Daoy (cell line): Measurements from ENCODE around the gene KRTAP4-12. TPM values are rescaled to one million over a fixed set of nuclear protein-coding genes. Genes with fewer than 3 reads are reported as not detected.
"Not testable (repeated sequence)": the region's sequence is repeated elsewhere in the genome, so short reads cannot be mapped to it uniquely, and the experiment has no call there.

Experiments
- DNase-seq: peaks from one replicate; pipeline ENCODE4 v3.0.0-alpha.2; 2015; ENCODE audit warnings: low read depth
- total RNA-seq: library from RNA; depleted of rRNA; stranded (reverse); fragments of >200 nt; shearing (Covaris generic); gene quantifications from 2 replicates; pipeline ENCODE4 v1.2.3, GENCODE V29; 2014; rRNA removed

KRTAP4-12 gene
- total RNA-seq, 1 experiment from 2014 or later = not detected

- no peak for DNase-seq
Measured at GRCh38 chr17:41096055-41096454, 27.9 kb downstream of the KRTAP4-12 start.

DNA sequence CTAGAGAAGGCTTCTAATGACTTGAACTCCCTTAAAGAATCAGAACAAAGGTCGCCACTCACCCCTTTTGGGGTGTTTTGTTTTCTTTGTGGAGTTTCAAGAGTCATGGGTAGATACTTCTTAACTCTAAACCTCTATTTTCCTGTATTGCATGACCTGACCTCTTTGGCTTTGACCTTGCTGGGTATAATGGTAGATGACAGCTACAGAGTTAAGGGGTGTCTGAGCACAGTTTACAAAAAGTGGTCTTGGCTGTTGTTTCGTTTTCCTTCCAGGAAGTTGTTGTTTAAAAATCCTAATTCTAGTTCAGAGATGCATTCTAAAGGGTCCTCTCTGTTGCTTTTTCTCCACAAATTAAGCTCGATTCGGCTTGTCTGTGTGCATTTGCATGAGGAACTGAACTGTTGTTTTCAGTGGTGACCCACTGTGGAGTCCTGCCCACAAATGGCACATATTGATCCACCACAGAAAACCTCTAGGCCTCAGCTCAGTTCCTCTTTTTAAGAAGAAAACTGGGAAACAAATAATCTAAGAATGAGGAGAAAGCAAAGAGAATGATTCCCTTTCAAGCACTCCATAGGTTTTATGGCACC, 35.1 kb downstream of the KRTAP4-12 start:
- DNase-seq = not testable (repeated sequence)

DNA sequence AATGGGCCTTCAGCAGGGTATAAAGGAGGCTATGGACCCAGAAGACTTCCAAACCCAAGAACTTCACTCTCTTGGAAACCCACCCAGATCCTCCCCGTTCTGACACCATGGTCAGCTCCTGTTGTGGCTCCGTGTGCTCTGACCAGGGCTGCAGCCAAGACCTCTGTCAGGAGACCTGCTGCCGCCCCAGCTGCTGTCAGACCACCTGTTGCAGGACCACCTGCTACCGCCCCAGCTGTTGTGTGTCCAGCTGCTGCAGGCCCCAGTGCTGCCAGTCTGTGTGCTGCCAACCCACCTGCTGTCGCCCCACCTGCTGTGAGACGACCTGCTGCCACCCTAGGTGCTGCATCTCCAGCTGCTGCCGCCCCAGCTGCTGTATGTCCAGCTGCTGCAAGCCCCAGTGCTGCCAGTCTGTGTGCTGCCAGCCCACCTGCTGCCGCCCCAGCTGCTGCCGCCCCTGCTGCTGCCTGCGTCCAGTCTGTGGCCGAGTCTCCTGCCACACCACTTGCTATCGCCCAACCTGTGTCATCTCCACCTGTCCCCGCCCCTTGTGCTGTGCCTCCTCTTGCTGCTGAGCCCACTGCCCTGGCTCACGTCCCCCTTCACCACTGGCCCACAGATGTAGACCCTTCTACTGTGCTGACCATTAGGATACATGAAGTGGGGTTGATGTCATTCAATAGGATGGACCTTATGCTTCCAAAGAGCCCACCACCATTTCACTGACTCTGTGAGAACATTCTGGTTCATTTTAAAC, 39.7 kb downstream of the KRTAP4-12 start, which contains the start of gene KRTAP4-7:
Gene KRTAP4-7 (plus strand): TSS at position 51 of the 757 bp plus-strand sequence. CDS start 57 bp downstream, at position 108.
- DNase-seq = not testable (repeated sequence)

- peak; percentile 42 for DNase-seq
Measured at GRCh38 chr17:41083427-41083826, 40.6 kb downstream of the KRTAP4-12 start.

- peak; percentile 49 for DNase-seq
Measured at GRCh38 chr17:41082626-41083025, 41.4 kb downstream of the KRTAP4-12 start.

DNA sequence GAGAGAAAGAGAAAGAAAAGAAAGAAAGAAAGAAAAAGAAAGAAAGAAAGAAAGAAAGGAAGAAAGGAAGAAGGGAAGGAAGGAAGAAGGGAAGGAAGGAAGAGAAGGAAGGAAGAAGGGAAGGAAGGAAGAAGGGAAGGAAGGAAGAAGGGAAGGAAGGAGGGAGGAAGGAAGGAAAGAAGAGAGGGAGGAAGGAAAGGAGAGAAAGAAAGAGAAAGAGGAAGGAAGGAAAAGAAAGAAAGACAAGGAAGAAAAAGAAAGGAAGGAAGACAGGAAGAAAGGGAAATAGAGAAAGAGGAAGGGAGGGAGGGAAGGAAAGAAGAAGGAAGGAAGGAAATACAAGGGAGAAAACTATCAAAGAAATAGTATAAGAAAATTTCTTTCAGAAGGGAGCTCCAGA, 47.2 kb downstream of the KRTAP4-12 start:
- no peak for DNase-seq

DNA sequence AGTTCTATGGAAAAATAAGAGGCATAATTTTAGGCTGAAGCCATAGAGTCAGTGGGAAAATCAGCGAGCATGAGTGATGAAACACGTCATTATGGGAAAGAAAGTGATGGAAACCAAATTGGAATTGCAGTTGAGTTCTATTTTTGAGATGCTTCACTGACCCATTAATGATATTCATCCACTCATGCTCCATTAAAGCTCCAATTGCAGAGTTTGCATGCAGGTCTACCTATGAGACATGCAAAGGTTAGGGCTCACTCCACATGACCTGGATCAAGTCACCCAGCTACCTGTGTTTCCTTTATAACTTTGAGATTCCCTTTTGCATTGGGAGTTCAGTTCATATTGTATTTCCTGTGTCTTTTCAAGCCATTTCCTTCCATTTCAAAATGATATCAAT, 50.3 kb downstream of the KRTAP4-12 start:
- no peak for DNase-seq

Other genes with a start within 250 kb of the KRTAP4-12 start
- not detected in 2 replicates for gene KRT20, start 238.9 kb downstream of the KRTAP4-12 start, total RNA-seq
- not detected in 2 replicates for gene KRT23, start 186.5 kb downstream of the KRTAP4-12 start, total RNA-seq
- gene KRT39, start 157.2 kb downstream of the KRTAP4-12 start, total RNA-seq = not detected in 2 replicates
- not detected in 2 replicates for gene KRT40, start 139.9 kb downstream of the KRTAP4-12 start, total RNA-seq
- not detected in 2 replicates for gene KRTAP3-3, start 130.0 kb downstream of the KRTAP4-12 start, total RNA-seq
- not detected in 2 replicates for gene KRTAP3-2, start 124.3 kb downstream of the KRTAP4-12 start, total RNA-seq
- gene KRTAP3-1, start 115.1 kb downstream of the KRTAP4-12 start, total RNA-seq = not detected in 2 replicates
- not detected in 2 replicates for gene KRTAP1-5, start 97.0 kb downstream of the KRTAP4-12 start, total RNA-seq
- not detected in 2 replicates for gene KRTAP1-4, start 94.0 kb downstream of the KRTAP4-12 start, total RNA-seq
- not detected in 2 replicates for gene KRTAP1-3, start 89.3 kb downstream of the KRTAP4-12 start, total RNA-seq
- 1.5 TPM in 1 of 2 replicates, not detected in the other for gene KRTAP1-1, start 82.7 kb downstream of the KRTAP4-12 start, total RNA-seq
- gene KRTAP2-1, start 76.9 kb downstream of the KRTAP4-12 start, total RNA-seq = not detected in 2 replicates
- gene KRTAP2-2, start 69.0 kb downstream of the KRTAP4-12 start, total RNA-seq = not detected in 2 replicates
- not detected in 2 replicates for gene KRTAP2-3, start 64.1 kb downstream of the KRTAP4-12 start, total RNA-seq
- not detected in 2 replicates for gene KRTAP2-4, start 58.3 kb downstream of the KRTAP4-12 start, total RNA-seq
- not detected in 2 replicates for gene KRTAP4-7, start 40.0 kb downstream of the KRTAP4-12 start, total RNA-seq
- not detected in 2 replicates for gene KRTAP4-8, start 26.0 kb downstream of the KRTAP4-12 start, total RNA-seq
- gene KRTAP4-16, start 22.0 kb downstream of the KRTAP4-12 start, total RNA-seq = not detected in 2 replicates
- gene KRTAP4-9, start 18.8 kb downstream of the KRTAP4-12 start, total RNA-seq = not detected in 2 replicates
- not detected in 2 replicates for gene KRTAP4-11, start 5.8 kb downstream of the KRTAP4-12 start, total RNA-seq
- not detected in 2 replicates for gene KRTAP4-6, start 16.4 kb upstream of the KRTAP4-12 start, total RNA-seq
- gene KRTAP4-5, start 25.6 kb upstream of the KRTAP4-12 start, total RNA-seq = not detected in 2 replicates
- not detected in 2 replicates for gene KRTAP4-4, start 36.6 kb upstream of the KRTAP4-12 start, total RNA-seq
- gene KRTAP4-3, start 44.0 kb upstream of the KRTAP4-12 start, total RNA-seq = not detected in 2 replicates
- not detected in 2 replicates for gene KRTAP4-2, start 54.0 kb upstream of the KRTAP4-12 start, total RNA-seq
- gene KRTAP4-1, start 60.7 kb upstream of the KRTAP4-12 start, total RNA-seq = not detected in 2 replicates
- gene KRTAP9-1, start 65.7 kb upstream of the KRTAP4-12 start, total RNA-seq = not detected in 2 replicates
- gene KRTAP9-2, start 102.5 kb upstream of the KRTAP4-12 start, total RNA-seq = not detected in 2 replicates
- not detected in 2 replicates for gene KRTAP9-3, start 108.3 kb upstream of the KRTAP4-12 start, total RNA-seq
- gene KRTAP9-8, start 113.8 kb upstream of the KRTAP4-12 start, total RNA-seq = not detected in 2 replicates
- gene KRTAP9-4, start 125.5 kb upstream of the KRTAP4-12 start, total RNA-seq = not detected in 2 replicates
- not detected in 2 replicates for gene KRTAP9-9, start 131.2 kb upstream of the KRTAP4-12 start, total RNA-seq
- not detected in 2 replicates for gene KRTAP9-6, start 141.2 kb upstream of the KRTAP4-12 start, total RNA-seq
- gene KRTAP9-7, start 151.5 kb upstream of the KRTAP4-12 start, total RNA-seq = not detected in 2 replicates
- gene KRTAP29-1, start 178.7 kb upstream of the KRTAP4-12 start, total RNA-seq = not detected in 2 replicates
- not detected in 2 replicates for gene KRTAP16-1, start 185.1 kb upstream of the KRTAP4-12 start, total RNA-seq
- not detected in 2 replicates for gene KRTAP17-1, start 191.5 kb upstream of the KRTAP4-12 start, total RNA-seq
- gene KRT33A, start 226.6 kb upstream of the KRTAP4-12 start, total RNA-seq = not detected in 2 replicates
- gene KRT33B, start 245.6 kb upstream of the KRTAP4-12 start, total RNA-seq = not detected in 2 replicates